ENCODE measurements around the gene SELENON.

SELENON gene

GRCh38 chr1:25810341-25811299 is 10.6 kb downstream of the SELENON start:
- DNase-seq = no peak

GRCh38 chr1:25811384-25812082 is 11.5 kb downstream of the SELENON start:
- DNase-seq = no peak

GRCh38 chr1:25813071-25813733 is 13.2 kb downstream of the SELENON start:
- no peak for DNase-seq

- DNase-seq = no peak
These were observed 13.9 kb downstream of the SELENON start for GRCh38 chr1:25813734-25814471.

- DNase-seq = no peak
These were observed 14.6 kb downstream of the SELENON start for GRCh38 chr1:25814549-25815087.

GRCh38 chr1:25815208-25816111 is 15.5 kb downstream of the SELENON start:
- DNase-seq = no peak

- DNase-seq = no peak
These were observed 16.2 kb downstream of the SELENON start for GRCh38 chr1:25816112-25816718.

GRCh38 chr1:25817840-25818501 is 18.0 kb downstream of the SELENON start:
- no peak for DNase-seq

GRCh38 chr1:25818569-25818968 is 18.6 kb downstream of the SELENON start:
- DNase-seq = no peak

GRCh38 chr1:25819491-25820246 is 19.7 kb downstream of the SELENON start, which contains the start of gene MTFR1L:
Gene MTFR1L (plus strand): TSS chr1:25819954. CDS start chr1:25823105, 3,151 bp downstream.
- no peak for DNase-seq

GRCh38 chr1:25820247-25821111 is 20.5 kb downstream of the SELENON start:
- DNase-seq = no peak

- no peak for DNase-seq
These were observed 21.1 kb downstream of the SELENON start for GRCh38 chr1:25821112-25821476.

GRCh38 chr1:25821630-25822091 is 21.7 kb downstream of the SELENON start:
- DNase-seq = no peak

- DNase-seq = no peak
These were observed 25.6 kb downstream of the SELENON start for GRCh38 chr1:25825605-25826004.

- no peak for DNase-seq
These were observed 26.6 kb downstream of the SELENON start for GRCh38 chr1:25826571-25826970.

GRCh38 chr1:25828491-25828890 is 28.5 kb downstream of the SELENON start:
- DNase-seq = no peak

GRCh38 chr1:25829046-25829445 is 29.1 kb downstream of the SELENON start:
- DNase-seq = no peak

GRCh38 chr1:25831569-25832196 is 31.7 kb downstream of the SELENON start:
- DNase-seq = no peak

All from NCI-H1436 treated with DMSO at 0.1 percent for 48 hours (cell line).